ENCODE measurements around the gene TRPM4. TPM values are rescaled to one million over a fixed set of nuclear protein-coding genes. Genes with fewer than 3 reads are reported as not detected.
"Not testable (repeated sequence)": the region's sequence is repeated elsewhere in the genome, so short reads cannot be mapped to it uniquely, and the experiment has no call there.

TRPM4 gene
- total RNA-seq, 1 donor from 2014 or later, result 58.5 TPM

DNA sequence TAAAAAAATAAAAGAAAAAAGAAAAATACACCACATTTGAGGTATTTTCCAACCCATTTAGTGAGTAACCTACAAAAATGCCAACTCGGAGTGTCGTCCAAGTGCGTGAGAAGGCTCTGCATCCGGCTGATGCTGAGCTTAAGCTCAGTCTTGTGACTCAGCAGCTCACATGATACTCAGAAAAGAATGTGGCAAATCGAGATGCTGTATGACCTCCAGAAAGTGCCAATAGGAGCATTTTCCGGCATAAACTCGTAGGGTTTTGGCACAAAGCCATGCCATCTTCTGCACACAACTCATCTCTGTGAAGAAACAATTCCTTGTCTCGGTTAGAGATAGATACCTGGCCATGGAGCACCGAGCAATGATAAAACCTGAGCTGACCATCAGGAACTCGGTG lies 58.5 kb downstream of the TRPM4 start:
- Mint-ChIP-seq H3K36me3 (peaks cover 8% of the 10 kb centered on the region), H3K4me3 (no peak overlapping the region), H3K27ac (no peak overlapping the region), H3K27me3 (ENCODE audit: low read depth) (peaks cover 12% of the 10 kb centered on the region), H3K4me1 (peaks cover 4% of the 10 kb centered on the region), H3K9me3 (no peaks in the 10 kb centered on the region)
- no peak for DNase-seq (ENCODE audit: low spot score in 2 of 2, unreplicated experiment in 2 of 2)
- no peak for TF ChIP-seq CTCF (IDR thresholded peaks at IDR 0.05; ENCODE audit: unreplicated experiment)

GRCh38 chr19:49217382-49217781 lies 59.8 kb downstream of the TRPM4 start:
- DNase-seq (ENCODE audit: low spot score in 2 of 2, unreplicated experiment in 2 of 2), result no peak
- Mint-ChIP-seq H3K27ac (no peak overlapping the region), H3K36me3 (peaks cover 4% of the 10 kb centered on the region), H3K27me3 (ENCODE audit: low read depth) (peaks cover 12% of the 10 kb centered on the region), H3K9me3 (no peaks in the 10 kb centered on the region), H3K4me1 (no peaks in the 10 kb centered on the region), H3K4me3 (no peak overlapping the region)
- no peak for TF ChIP-seq CTCF (IDR thresholded peaks at IDR 0.05; ENCODE audit: unreplicated experiment)

- H3K9me3 Mint-ChIP-seq, result no peaks in the 10 kb centered on the region
- no peak overlapping the region for H3K4me3 Mint-ChIP-seq
- no peaks in the 10 kb centered on the region for H3K36me3 Mint-ChIP-seq
- H3K4me1 Mint-ChIP-seq, result peaks cover 2% of the 10 kb centered on the region
- no peak overlapping the region for H3K27ac Mint-ChIP-seq
- H3K27me3 Mint-ChIP-seq (ENCODE audit: low read depth), result peaks cover 15% of the 10 kb centered on the region
- no peak for DNase-seq (ENCODE audit: low spot score in 2 of 2, unreplicated experiment in 2 of 2)
- TF ChIP-seq CTCF (IDR thresholded peaks at IDR 0.05; ENCODE audit: unreplicated experiment), result no peak
Measured at GRCh38 chr19:49222011-49222410, 64.4 kb downstream of the TRPM4 start.

GRCh38 chr19:49222528-49222927 lies 64.9 kb downstream of the TRPM4 start:
- Mint-ChIP-seq H3K4me3 (no peak overlapping the region), H3K27ac (no peak overlapping the region), H3K36me3 (no peaks in the 10 kb centered on the region)

GRCh38 chr19:49223472-49223871 lies 65.9 kb downstream of the TRPM4 start:
- H3K27me3 Mint-ChIP-seq (ENCODE audit: low read depth), result peaks cover 15% of the 10 kb centered on the region
- H3K9me3 Mint-ChIP-seq, result no peaks in the 10 kb centered on the region
- no peak for TF ChIP-seq CTCF (IDR thresholded peaks at IDR 0.05; ENCODE audit: unreplicated experiment)
- no peaks in the 10 kb centered on the region for H3K36me3 Mint-ChIP-seq
- DNase-seq (ENCODE audit: low spot score in 2 of 2, unreplicated experiment in 2 of 2), result no peak
- H3K27ac Mint-ChIP-seq, result no peak overlapping the region
- no peak overlapping the region for H3K4me3 Mint-ChIP-seq
- H3K4me1 Mint-ChIP-seq, result peaks cover 2% of the 10 kb centered on the region

More at GRCh38 chr19:49222528-49222927, 64.9 kb downstream of the TRPM4 start:
- Mint-ChIP-seq H3K27me3 (ENCODE audit: low read depth) (peaks cover 15% of the 10 kb centered on the region), H3K9me3 (no peaks in the 10 kb centered on the region), H3K4me1 (peaks cover 2% of the 10 kb centered on the region)
- no peak for TF ChIP-seq CTCF (IDR thresholded peaks at IDR 0.05; ENCODE audit: unreplicated experiment)
- DNase-seq (ENCODE audit: low spot score in 2 of 2, unreplicated experiment in 2 of 2), result no peak

GRCh38 chr19:49224441-49224840 lies 66.8 kb downstream of the TRPM4 start:
- not testable (repeated sequence) for H3K4me1 Mint-ChIP-seq; H3K9me3 Mint-ChIP-seq; H3K4me3 Mint-ChIP-seq; H3K27me3 Mint-ChIP-seq (ENCODE audit: low read depth); DNase-seq (ENCODE audit: low spot score in 2 of 2, unreplicated experiment in 2 of 2); H3K27ac Mint-ChIP-seq; H3K36me3 Mint-ChIP-seq
